ENCODE results near the gene CHRNA9. TPM values are rescaled to one million over a fixed set of nuclear protein-coding genes. Genes with fewer than 3 reads are reported as not detected.
"Not testable (repeated sequence)": the region's sequence is repeated elsewhere in the genome, so short reads cannot be mapped to it uniquely, and the experiment has no call there.

Gene CHRNA9
- total RNA-seq = not detected

- no peak within 1 kb of the TSS for H3K4me3 ChIP-seq
- intact Hi-C loops (cut with DNase I) = no loop called here
- TF ChIP-seq POLR2AphosphoS5 (IDR thresholded peaks at IDR 0.05; ENCODE audit: insufficient read depth in 1 of 2, low read depth in 1 of 2) (no peak), CTCF (IDR thresholded peaks at IDR 0.05) (no peak), POLR2A (IDR thresholded peaks at IDR 0.05) (no peak)
- no peaks in the 10 kb centered on the region for H3K36me3 ChIP-seq
- peaks cover 6% of the 10 kb centered on the region for H3K4me1 ChIP-seq
- H3K9me3 ChIP-seq = no peaks in the 10 kb centered on the region
- no peak for DNase-seq (ENCODE audit: extremely low spot score in 2 of 2)
- no peaks in the 10 kb centered on the region for H3K27me3 ChIP-seq
- no peak within 1 kb of the TSS for H3K27ac ChIP-seq
These were observed at the start of gene CHRNA9 for GRCh38 chr4:40334591-40335524. TSS of gene CHRNA9 (plus strand) at chr4:40335333. CDS start at chr4:40335468, 135 bp downstream.

- H3K9me3 ChIP-seq = no peaks in the 10 kb centered on the region
- H3K4me1 ChIP-seq = no peaks in the 10 kb centered on the region
- no peak overlapping the region for H3K4me3 ChIP-seq
- no peaks in the 10 kb centered on the region for H3K36me3 ChIP-seq
- TF ChIP-seq POLR2A (IDR thresholded peaks at IDR 0.05) (no peak), POLR2AphosphoS5 (IDR thresholded peaks at IDR 0.05; ENCODE audit: insufficient read depth in 1 of 2, low read depth in 1 of 2) (no peak)
- no peak for DNase-seq (ENCODE audit: extremely low spot score in 2 of 2)
- no peaks in the 10 kb centered on the region for H3K27me3 ChIP-seq
- intact Hi-C loops (cut with DNase I) = no loop called here
- no peak overlapping the region for H3K27ac ChIP-seq
These were observed 49.4 kb upstream of the CHRNA9 start for GRCh38 chr4:40285692-40286091.

DNA sequence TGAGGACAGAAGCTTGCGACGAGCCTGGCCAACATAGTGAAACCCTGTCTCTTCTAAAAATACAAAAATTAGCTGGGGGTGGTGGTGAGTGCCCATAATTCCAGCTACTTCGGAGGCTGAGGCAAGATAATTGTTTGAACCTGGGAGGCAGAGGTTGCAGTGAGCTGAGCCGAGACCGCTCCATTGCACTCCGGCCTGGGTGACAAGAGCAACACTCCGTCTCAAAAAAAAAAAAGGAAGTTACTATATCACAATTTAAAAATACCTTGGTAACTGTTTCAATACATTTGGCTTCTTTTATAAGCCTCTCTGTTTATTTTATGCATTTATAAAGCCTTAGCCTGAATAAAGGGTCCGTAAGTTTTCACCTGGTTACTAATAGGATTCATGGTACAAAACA lies 46.6 kb upstream of the CHRNA9 start:
- no peaks in the 10 kb centered on the region for H3K9me3 ChIP-seq
- intact Hi-C loops (cut with DNase I) = no loop called here
- no peak for DNase-seq (ENCODE audit: extremely low spot score in 2 of 2)
- H3K4me1 ChIP-seq = no peaks in the 10 kb centered on the region
- no peaks in the 10 kb centered on the region for H3K27me3 ChIP-seq
- H3K36me3 ChIP-seq = no peaks in the 10 kb centered on the region
- H3K4me3 ChIP-seq = no peak overlapping the region
- no peak overlapping the region for H3K27ac ChIP-seq
- no peak for TF ChIP-seq POLR2A (IDR thresholded peaks at IDR 0.05)
- no peak for TF ChIP-seq POLR2AphosphoS5 (IDR thresholded peaks at IDR 0.05; ENCODE audit: insufficient read depth in 1 of 2, low read depth in 1 of 2)
- TF ChIP-seq CTCF (IDR thresholded peaks at IDR 0.05) = no peak

DNA sequence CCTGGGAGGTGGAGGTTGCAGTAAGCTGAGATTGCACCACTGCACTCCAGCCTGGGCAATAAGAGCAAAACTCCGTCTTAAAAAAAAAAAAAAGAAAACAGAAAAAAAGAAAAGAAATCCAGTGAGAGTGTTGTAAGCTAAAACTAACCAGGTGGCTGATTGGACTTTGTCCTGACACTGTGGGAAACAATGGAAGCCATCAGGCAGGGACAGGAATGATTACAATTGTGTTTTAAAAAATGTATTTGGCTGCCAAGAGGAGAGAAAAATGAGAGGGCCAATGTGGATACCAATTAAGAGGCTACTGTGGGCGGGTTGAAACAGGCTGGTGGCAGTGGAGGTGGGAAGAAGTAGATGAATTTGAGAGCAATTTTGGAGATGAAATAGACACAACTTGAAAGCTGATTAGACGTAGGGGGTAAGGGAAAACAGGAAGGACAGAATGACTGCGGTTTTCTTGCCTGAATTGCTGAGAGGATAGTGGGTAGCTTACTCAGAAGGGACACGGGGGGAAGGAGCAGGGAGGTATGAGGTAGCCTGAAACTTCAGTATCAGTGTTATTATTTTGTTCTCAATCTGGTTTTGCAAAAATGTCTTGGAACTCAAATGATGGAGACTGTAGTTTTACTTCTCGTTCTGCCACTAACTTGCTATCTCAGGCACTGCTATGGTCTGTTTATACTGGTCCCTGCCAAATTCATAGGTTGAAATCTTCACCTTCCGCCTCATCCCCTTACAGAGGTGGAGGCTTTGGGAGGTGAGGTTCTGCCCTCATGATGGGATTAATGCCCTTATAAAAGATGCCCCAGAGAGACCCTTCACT lies 45.6 kb upstream of the CHRNA9 start:
- no peak for DNase-seq (ENCODE audit: extremely low spot score in 2 of 2)
- Histone ChIP-seq H3K9me3 (no peaks in the 10 kb centered on the region), H3K4me3 (no peak overlapping the region), H3K27me3 (no peaks in the 10 kb centered on the region), H3K4me1 (no peaks in the 10 kb centered on the region), H3K36me3 (no peaks in the 10 kb centered on the region), H3K27ac (no peak overlapping the region)
- intact Hi-C loops (cut with DNase I) = loop anchor here (10.0 kb wide), 1 partner anchor 145 kb away; no protein-coding TSS in a partner anchor
- no peak for TF ChIP-seq CTCF (IDR thresholded peaks at IDR 0.05)

DNA sequence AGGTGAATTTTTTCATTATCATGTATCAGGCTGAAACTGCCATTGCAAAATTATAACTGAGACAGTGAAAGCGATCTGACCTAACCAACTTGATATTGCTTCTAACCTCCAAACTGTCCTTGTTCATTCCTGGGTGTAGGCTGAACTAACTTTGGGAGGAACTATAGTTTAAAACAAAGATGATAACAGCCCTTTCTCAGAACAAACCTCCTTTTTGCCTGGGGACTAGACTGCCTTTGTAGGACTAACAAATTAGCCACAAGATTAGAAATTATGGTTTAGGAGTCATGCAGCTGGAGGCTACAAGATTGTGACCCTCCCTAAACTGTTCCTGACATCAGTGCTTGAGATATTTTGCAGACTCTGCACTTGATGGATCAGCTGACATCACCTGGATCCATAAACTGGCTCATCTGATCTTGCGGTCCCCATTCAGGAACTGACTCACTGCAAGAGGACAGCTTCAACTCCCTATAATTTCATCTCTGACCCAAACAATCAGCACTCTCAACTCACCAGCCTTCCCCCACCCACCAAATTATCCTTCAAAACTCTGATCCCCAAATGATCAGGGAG lies 44.4 kb upstream of the CHRNA9 start:
- H3K9me3 ChIP-seq; H3K4me3 ChIP-seq; H3K4me1 ChIP-seq; H3K27ac ChIP-seq; H3K36me3 ChIP-seq; DNase-seq (ENCODE audit: extremely low spot score in 2 of 2); H3K27me3 ChIP-seq: not testable (repeated sequence)
- intact Hi-C loops (cut with DNase I) = loop anchor here (10.0 kb wide), 1 partner anchor 146 kb away; no protein-coding TSS in a partner anchor

Data from vagina (tissue), 2 donors.